Activated naive CD4-positive, alpha-beta T cell treated with Interleukin-2 at 50 U/mL for 16 hours (primary cell): ENCODE measurements around the gene CTTN.
"Not testable (repeated sequence)": the region's sequence is repeated elsewhere in the genome, so short reads cannot be mapped to it uniquely, and the experiment has no call there.

Experiments
- DNase-seq: peaks from one replicate; pipeline ENCODE4 v3.0.0-alpha.2; 2020

Gene CTTN

GRCh38 chr11:70381872-70382861, 16.2 kb upstream of the CTTN start:
- DNase-seq: no peak

- no peak for DNase-seq
These were observed 14.4 kb upstream of the CTTN start for GRCh38 chr11:70383664-70384565.

GRCh38 chr11:70384566-70385152, 13.7 kb upstream of the CTTN start:
- no peak for DNase-seq

GRCh38 chr11:70387564-70387963, 10.8 kb upstream of the CTTN start:
- no peak for DNase-seq

GRCh38 chr11:70389201-70389600, 9.1 kb upstream of the CTTN start:
- DNase-seq: no peak

- DNase-seq: not testable (repeated sequence)
These were observed 7.4 kb upstream of the CTTN start for GRCh38 chr11:70390882-70391281.

- no peak for DNase-seq
These were observed 3.9 kb upstream of the CTTN start for GRCh38 chr11:70394211-70394950.

GRCh38 chr11:70397336-70397982, 870 bp upstream of the CTTN start:
- DNase-seq: no peak

- no peak for DNase-seq
These were observed 728 bp downstream of the CTTN start for GRCh38 chr11:70398834-70399680.

GRCh38 chr11:70399681-70400112, 1.4 kb downstream of the CTTN start:
- DNase-seq: no peak

- no peak for DNase-seq
These were observed 2.3 kb downstream of the CTTN start for GRCh38 chr11:70400643-70401042.

- no peak for DNase-seq
These were observed 3.7 kb downstream of the CTTN start for GRCh38 chr11:70402016-70402415.

GRCh38 chr11:70402685-70403084, 4.4 kb downstream of the CTTN start:
- DNase-seq: no peak

GRCh38 chr11:70404244-70404643, 5.9 kb downstream of the CTTN start:
- no peak for DNase-seq

GRCh38 chr11:70405679-70406395, 7.5 kb downstream of the CTTN start:
- DNase-seq: no peak

GRCh38 chr11:70407121-70407520, 8.8 kb downstream of the CTTN start:
- no peak for DNase-seq

GRCh38 chr11:70407814-70408213, 9.5 kb downstream of the CTTN start:
- DNase-seq: no peak

- DNase-seq: not testable (repeated sequence)
These were observed 10.0 kb downstream of the CTTN start for GRCh38 chr11:70408326-70408725.

- DNase-seq: no peak
These were observed 11.1 kb downstream of the CTTN start for GRCh38 chr11:70409437-70409836.

GRCh38 chr11:70409871-70410270, 11.5 kb downstream of the CTTN start:
- DNase-seq: no peak
